Ramos (cell line): ENCODE results near the gene RBMS1.
"Not testable (repeated sequence)": the region's sequence is repeated elsewhere in the genome, so short reads cannot be mapped to it uniquely, and the experiment has no call there.

Source experiments
- in situ Hi-C: fragments of 300-500 bp; cut with MboI; formaldehyde crosslinking; loops from one replicate; pipeline ENCODE4 v1.14.3; 2022; ENCODE audit warnings: low sequenced_read_pairs; ENCODE audit not compliant: unreplicated experiment

Gene RBMS1

GRCh38 chr2:160473468-160474318, 19.9 kb downstream of the RBMS1 start:
- in situ Hi-C loops, result no loop called here

DNA sequence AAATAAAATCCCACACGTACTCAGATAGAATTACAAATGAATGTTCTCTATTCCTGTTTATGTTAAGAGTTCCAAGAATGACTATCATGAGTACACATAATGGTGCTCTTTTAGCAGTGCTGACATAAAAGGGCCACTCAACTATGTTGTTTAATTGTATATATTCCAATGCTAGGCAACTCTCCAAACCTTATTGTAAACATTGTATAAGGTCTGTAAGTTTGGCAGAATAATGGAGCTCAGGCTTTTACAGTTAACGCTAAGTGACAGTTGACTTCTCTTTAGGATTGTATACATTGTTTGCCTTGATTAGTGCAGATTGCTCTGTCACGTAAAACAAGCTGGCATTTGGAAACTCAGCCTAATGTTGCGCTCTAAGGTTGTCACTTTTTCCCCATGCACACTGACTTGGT, 20.8 kb downstream of the RBMS1 start:
- in situ Hi-C loops, result no loop called here

DNA sequence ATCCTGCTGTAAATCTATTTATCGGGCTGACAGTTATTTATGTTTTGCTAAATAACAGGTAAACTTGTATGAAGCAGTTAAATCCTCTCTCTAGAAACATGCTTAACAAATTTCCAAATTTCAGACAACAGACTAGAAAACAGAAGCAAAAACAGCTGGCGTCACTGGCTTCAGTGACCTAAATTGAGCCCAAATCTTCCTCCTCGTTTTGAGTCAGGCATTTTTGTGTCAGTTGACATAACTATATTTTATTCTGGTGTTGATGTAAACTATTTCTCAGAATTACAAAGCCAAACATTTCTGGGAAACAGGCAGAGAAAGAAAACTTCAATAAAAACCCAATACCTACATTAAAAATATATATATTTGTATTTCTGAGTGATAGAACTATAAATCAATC, 21.7 kb downstream of the RBMS1 start:
- in situ Hi-C loops, result no loop called here

DNA sequence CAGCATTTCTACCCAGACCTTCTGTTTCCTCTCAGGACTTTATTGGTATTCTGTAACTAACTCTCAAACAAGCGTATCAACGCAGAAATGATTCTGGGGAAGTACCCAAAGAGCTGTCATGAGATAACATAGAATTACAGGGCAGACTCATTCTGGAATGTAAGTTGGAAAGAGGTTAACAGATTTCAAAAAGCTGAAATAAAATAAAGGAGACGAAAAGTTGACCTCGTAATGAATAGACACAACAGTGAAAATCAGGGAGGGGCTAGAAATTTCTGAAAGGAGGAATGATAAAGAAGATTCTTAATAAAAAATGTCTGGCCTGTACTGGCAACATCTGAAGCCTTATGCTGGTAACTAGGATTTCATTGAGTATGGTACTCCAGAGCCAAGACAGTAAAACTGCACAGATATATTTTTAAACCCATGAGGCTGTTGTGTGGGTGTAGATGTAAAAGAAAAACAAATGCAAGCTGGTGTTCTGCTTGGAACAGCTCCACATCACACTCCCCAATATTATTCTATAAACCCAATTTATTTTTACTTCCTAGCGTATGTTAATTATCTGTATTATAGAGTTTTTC, 23.9 kb downstream of the RBMS1 start:
- in situ Hi-C loops, result no loop called here

DNA sequence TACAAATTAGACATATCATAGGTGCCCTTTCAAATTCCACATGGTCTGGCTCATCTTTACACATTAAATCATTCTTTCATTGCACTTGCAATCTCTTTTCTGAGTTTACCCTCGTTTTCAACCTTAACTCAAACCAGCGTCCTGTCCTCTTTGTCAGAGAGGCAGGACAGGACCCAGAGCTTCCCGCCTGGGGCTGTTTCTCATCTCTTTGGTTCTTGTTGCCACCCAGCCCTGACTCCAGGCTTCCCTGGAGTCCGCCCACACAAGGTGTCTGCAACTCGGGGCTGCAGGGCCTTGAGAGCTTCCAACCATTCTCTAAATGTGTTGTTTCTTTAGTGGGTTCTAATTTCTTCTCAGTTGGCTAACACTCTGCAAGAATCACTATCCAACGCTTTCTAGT, 24.4 kb downstream of the RBMS1 start:
- in situ Hi-C loops, result no loop called here

- in situ Hi-C loops, result no loop called here
Measured at GRCh38 chr2:160467086-160467485, 26.5 kb downstream of the RBMS1 start.

- in situ Hi-C loops, result no loop called here
Measured at GRCh38 chr2:160465406-160465805, 28.2 kb downstream of the RBMS1 start.

GRCh38 chr2:160465002-160465401, 28.6 kb downstream of the RBMS1 start:
- in situ Hi-C loops, result no loop called here

- in situ Hi-C loops, result no loop called here
Measured at GRCh38 chr2:160464017-160464416, 29.6 kb downstream of the RBMS1 start.

DNA sequence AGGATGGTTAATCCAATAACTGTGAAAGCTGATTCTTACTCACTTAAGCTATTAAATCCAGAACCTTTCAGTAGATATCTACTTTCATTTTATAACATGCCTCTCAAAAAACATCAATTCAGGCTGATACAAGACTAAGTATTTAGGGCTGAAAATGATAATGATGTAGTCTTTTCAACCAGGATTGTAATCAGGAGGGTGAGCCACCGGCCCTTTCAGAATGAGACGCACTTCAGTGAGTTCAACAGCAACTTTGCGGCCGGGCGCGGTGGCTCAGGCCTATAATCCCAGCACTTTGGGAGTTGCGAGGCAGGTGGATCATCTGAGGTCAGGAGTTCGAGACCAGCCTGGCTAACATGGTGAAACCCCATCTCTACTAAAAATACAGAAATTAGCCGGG, 30.4 kb downstream of the RBMS1 start:
- in situ Hi-C loops, result no loop called here

GRCh38 chr2:160460333-160460731, 33.3 kb downstream of the RBMS1 start:
- in situ Hi-C loops, result no loop called here

DNA sequence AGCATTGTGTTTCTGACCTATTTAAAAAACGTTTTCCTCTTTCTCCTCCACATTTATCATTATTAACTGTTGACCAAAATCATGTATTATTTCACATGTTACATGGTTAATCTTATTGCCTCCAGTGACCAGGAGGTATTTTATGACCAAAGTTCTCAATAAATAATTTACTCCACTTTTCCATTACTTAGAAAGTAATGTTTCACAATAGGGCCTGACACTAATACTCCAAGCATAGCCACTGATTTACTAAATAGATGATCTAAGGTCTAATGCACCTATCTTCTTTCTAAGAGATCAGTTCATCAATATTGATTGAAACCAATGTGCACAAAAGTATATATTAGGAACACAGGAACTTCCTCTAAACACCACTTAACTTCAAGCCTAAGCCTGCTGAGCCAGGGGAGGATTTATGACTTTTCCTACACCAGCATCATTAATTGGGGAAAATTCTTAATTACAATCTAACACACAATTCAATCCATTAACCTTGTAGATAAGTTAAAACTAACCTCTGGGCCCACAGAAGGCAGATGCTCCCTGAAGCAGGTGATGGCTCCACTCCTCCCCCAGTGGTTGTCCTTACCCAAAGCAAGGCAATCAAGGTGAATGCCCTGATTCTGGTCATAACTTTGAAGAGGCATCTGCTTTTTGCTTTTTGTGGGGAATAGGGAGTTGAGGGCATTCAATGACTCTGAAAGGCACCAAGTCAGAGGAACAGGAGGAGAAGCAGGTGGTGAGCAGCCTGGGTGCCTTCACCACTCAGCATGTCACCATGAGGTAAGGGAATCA, 33.9 kb downstream of the RBMS1 start:
- in situ Hi-C loops, result no loop called here

DNA sequence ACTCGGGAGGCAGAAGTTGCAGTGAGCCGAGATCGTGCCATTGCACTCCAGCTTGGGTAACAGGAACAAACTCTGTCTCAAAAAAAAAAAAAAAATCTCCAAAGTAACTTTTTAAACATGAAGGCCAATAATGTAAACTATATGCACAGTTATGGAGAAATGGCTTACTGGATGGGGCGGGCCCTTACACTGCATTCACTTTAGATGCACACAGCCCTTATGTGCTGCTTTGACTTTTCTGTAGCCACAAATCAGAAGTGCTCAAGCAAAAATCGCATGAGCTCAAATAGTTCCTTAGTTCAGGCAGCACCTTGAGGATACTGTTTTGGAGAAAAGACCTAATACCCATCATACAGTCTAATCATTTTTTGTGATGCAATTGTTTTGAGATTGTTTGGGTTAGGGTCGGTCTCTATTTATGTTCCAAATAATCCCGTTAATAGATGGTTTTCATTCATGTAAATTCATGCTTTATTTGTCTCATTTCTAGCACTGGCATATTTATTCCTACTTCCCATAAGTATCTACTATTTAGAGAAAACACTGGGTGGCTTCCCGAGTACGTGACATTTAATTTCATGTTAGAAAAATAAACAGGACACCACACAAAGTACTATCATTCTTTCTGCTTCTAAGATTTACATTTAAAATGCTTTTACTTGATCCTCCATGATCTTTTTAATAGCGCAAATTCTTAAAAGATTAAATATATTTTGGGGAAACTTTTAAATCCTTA, 34.7 kb downstream of the RBMS1 start:
- in situ Hi-C loops, result no loop called here

GRCh38 chr2:160457588-160457987, 36.0 kb downstream of the RBMS1 start:
- in situ Hi-C loops, result no loop called here

DNA sequence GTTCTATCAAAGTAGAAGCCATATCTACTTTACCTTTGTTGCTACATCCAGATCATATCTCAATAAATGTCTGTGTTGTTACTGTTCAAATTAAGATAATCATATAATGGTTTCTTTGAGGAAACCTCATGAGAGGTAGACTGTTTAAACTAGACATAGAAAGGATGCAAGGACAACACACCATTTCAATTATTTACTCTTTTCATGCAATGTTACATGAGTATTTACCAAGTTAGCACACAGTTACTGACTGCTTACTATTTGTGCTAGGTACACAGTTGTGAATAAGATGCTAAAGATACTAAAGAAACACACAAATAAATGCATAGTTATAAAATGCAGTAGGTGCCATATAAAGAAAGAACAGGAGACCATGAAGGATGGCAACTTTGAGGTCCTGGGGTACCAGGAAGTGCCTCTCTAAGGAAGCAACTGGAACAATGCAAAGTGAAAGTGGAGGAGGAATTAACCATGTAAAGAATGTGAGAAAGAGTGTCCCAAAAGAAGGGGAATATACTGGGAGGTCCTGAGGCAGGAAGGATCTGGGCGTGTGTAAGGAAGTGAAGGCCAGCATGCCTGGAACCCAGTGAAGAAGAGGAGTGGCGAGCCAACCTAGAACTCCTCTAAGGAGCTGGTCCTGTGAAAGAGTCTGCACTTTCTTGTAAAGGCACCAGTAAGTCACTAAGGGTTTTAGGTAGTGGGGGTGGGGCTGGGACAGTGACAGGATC, 39.4 kb downstream of the RBMS1 start:
- in situ Hi-C loops, result no loop called here

- in situ Hi-C loops, result no loop called here
Measured at GRCh38 chr2:160453111-160453820, 40.3 kb downstream of the RBMS1 start.

GRCh38 chr2:160450486-160450885, 43.1 kb downstream of the RBMS1 start:
- in situ Hi-C loops, result no loop called here

DNA sequence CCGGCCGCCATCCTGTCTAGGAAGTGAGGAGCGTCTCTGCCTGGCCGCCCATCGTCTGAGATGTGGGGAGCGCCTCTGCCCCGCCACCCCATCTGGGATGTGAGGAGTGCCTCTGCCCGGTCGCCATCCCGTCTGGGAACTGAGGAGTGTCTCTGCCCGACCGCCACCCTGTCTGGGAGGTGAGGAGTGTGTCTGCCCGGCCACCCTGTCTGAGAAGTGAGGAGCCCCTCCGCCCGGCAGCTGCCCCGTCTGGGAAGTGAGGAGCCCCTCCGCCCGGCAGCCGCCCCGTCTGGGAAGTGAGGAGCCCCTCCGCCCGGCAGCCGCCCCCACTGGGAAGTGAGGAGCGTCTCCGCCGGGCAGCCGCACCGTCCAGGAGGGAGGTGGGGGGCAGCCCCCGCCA, 44.8 kb downstream of the RBMS1 start:
- in situ Hi-C loops, result not testable (repeated sequence)

- in situ Hi-C loops, result no loop called here
Measured at GRCh38 chr2:160445673-160446072, 47.9 kb downstream of the RBMS1 start.
